ENCODE measurements around the gene SSBP2.
"Not testable (repeated sequence)": the region's sequence is repeated elsewhere in the genome, so short reads cannot be mapped to it uniquely, and the experiment has no call there.

SSBP2 gene

GRCh38 chr5:81696418-81697397 lies 54.2 kb downstream of the SSBP2 start:
- H3K4me3 ChIP-seq (ENCODE audit: low read length) = no peak overlapping the region
- TF ChIP-seq ZNF274 (IDR thresholded peaks at IDR 0.05; ENCODE audit: low read depth, low read length) = no peak

GRCh38 chr5:81694726-81695125 lies 56.2 kb downstream of the SSBP2 start:
- TF ChIP-seq ZNF274 (IDR thresholded peaks at IDR 0.05; ENCODE audit: low read depth, low read length) = no peak
- no peak overlapping the region for H3K4me3 ChIP-seq (ENCODE audit: low read length)

- no peak overlapping the region for H3K4me3 ChIP-seq (ENCODE audit: low read length)
- no peak for TF ChIP-seq ZNF274 (IDR thresholded peaks at IDR 0.05; ENCODE audit: low read depth, low read length)
Observed at GRCh38 chr5:81688215-81688614, 62.7 kb downstream of the SSBP2 start.

GRCh38 chr5:81687292-81687691 lies 63.6 kb downstream of the SSBP2 start:
- no peak for TF ChIP-seq ZNF274 (IDR thresholded peaks at IDR 0.05; ENCODE audit: low read depth, low read length)
- H3K4me3 ChIP-seq (ENCODE audit: low read length) = no peak overlapping the region

DNA sequence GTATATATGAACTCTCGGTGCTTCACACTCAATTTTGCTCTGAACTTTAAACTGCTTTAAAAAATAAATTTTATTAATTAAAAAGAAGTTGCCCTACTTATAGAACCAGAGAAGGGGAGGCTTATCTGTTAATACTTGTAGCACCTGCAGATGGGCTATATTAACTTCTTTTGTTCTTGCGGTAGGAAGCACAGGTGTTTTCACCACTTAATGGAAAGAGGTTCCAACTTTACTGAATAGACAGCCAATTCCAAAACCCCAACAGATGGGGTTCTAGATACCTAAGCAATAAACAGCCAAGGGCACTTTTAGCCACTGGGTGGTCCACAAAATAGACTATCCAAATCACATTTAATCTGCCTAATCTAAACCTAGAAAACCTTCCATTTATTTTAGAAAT lies 65.4 kb downstream of the SSBP2 start:
- no peak overlapping the region for H3K4me3 ChIP-seq (ENCODE audit: low read length)
- no peak for TF ChIP-seq ZNF274 (IDR thresholded peaks at IDR 0.05; ENCODE audit: low read depth, low read length)

DNA sequence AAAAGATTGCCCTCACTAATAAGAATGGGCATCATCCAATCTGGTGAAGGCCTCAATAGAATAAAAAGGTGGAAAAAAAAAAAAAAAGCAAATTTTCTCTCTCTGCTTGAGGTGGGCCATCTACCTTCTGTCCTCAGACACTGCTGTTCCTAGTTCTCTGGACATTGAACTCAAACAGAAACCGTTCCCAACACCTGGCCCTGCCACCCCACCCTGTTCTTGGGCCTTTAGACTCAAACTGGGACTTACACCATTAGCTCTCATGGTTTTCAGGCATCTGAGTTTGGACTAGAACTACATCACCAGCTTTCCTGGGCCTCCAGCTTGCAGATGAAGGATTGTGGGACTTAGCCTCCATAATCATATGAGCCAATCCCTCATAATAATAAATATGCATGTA lies 71.0 kb downstream of the SSBP2 start:
- H3K4me3 ChIP-seq (ENCODE audit: low read length) = no peak overlapping the region
- TF ChIP-seq ZNF274 (IDR thresholded peaks at IDR 0.05; ENCODE audit: low read depth, low read length) = no peak

- no peak for TF ChIP-seq ZNF274 (IDR thresholded peaks at IDR 0.05; ENCODE audit: low read depth, low read length)
Observed at GRCh38 chr5:81675420-81675819, 75.5 kb downstream of the SSBP2 start.

DNA sequence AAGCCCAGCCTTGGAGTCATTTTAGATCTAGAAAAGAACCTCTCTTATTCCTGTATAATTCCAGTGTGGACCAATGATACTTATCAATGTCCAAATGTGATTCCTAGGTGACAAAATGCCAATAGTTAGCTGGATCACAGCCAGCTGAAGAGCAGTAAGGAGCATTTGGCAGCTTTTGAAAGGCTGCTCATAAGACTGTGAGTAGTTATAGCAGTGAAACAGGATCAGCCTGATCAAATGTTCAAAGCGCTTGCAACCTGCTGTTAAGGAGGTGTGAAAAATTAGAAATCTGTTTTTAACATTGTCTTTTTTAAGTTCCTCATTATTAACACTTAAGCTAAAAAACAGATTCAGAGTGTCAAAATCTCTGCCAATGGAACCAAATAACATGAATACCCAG lies 85.1 kb downstream of the SSBP2 start:
- no peak overlapping the region for H3K4me3 ChIP-seq (ENCODE audit: low read length)
- no peak for TF ChIP-seq ZNF274 (IDR thresholded peaks at IDR 0.05; ENCODE audit: low read depth, low read length)

More at GRCh38 chr5:81675420-81675819, 75.5 kb downstream of the SSBP2 start:
- no peak overlapping the region for H3K4me3 ChIP-seq (ENCODE audit: low read length)

DNA sequence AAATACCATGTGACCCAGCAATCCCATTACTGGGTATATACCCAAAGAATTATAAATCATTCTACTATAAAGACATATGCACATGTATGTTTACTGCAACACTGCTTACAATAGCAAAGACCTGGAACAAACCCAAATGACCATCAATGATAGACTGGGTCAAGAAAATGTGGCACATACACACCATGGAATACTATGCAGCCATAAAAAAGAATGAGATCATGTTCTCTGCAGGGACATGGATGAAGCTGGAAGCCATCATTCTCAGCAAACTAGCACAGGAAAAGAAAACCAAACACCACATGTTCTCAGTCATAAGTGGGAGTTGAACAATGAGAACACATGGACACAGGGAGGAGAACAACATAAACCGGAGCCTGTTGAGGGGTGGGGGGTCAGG lies 90.3 kb downstream of the SSBP2 start:
- H3K4me3 ChIP-seq (ENCODE audit: low read length) = not testable (repeated sequence)

- TF ChIP-seq ZNF274 (IDR thresholded peaks at IDR 0.05; ENCODE audit: low read depth, low read length) = no peak
- no peak overlapping the region for H3K4me3 ChIP-seq (ENCODE audit: low read length)
Observed at GRCh38 chr5:81657386-81657785, 93.5 kb downstream of the SSBP2 start.

DNA sequence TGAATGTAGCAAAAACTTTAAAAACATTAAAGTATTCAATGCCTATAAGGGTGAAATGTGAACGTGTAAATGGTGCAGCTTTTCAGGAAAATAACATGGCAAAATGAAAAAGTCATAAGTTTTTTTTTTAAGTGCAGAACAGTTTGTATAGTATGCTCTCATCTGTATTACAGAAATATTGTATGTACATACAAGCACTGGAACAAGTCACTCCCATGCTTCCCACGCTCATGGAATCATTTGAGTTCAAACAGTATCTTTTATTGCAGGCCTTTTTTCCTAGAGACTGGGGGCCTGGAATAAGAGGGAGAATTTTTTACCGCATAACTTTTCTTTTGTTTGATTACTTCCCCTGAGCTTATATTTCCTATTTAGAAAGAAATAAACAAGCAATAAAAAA lies 94.1 kb downstream of the SSBP2 start:
- H3K4me3 ChIP-seq (ENCODE audit: low read length) = no peak overlapping the region
- no peak for TF ChIP-seq ZNF274 (IDR thresholded peaks at IDR 0.05; ENCODE audit: low read depth, low read length)

DNA sequence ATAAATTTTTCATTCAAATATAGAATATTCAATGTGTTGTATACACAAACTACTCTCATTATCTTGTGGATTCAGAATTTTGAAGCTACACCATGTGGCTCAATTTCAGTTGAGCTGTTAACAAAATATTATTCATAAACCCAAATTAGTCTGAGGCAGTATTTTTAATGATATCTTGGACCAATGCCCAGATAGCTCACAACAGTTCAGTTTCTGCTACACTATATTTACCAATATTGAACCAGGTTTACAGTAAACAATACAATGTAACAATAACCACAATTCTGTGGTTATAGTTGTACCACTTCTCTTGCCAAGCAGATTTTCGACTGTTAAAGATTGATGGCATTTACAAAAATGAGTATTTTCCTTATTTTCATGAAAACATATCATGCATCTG lies 99.9 kb downstream of the SSBP2 start:
- TF ChIP-seq ZNF274 (IDR thresholded peaks at IDR 0.05; ENCODE audit: low read depth, low read length) = no peak
- no peak overlapping the region for H3K4me3 ChIP-seq (ENCODE audit: low read length)

GRCh38 chr5:81646469-81646995 lies 104.4 kb downstream of the SSBP2 start:
- TF ChIP-seq ZNF274 (IDR thresholded peaks at IDR 0.05; ENCODE audit: low read depth, low read length) = no peak
- no peak overlapping the region for H3K4me3 ChIP-seq (ENCODE audit: low read length)

- no peak overlapping the region for H3K4me3 ChIP-seq (ENCODE audit: low read length)
- no peak for TF ChIP-seq ZNF274 (IDR thresholded peaks at IDR 0.05; ENCODE audit: low read depth, low read length)
Observed at GRCh38 chr5:81642210-81642609, 108.7 kb downstream of the SSBP2 start.

- no peak overlapping the region for H3K4me3 ChIP-seq (ENCODE audit: low read length)
- TF ChIP-seq ZNF274 (IDR thresholded peaks at IDR 0.05; ENCODE audit: low read depth, low read length) = no peak
Observed at GRCh38 chr5:81639556-81639955, 111.3 kb downstream of the SSBP2 start.

Measured in GM08714 (cell line).